Ovary (tissue), 9 donors: Measurements from ENCODE around the gene CYGB. TPM values are rescaled to one million over a fixed set of nuclear protein-coding genes. Genes with fewer than 3 reads are reported as not detected.
A peak's percentile ranks its signal among the peaks of the same experiment; 100 is the strongest.

Experiments used
- DNase-seq, 5 donors: peaks; one replicate each; pipeline ENCODE4 v3.0.0-alpha.2; 2019 to 2020
- H3K27ac ChIP-seq, 2 donors: fragments of 200-600 bp; one replicate each; pipeline versions ENCODE4 v1.5.1 to v1.8.0; 2019 to 2022
- H3K27me3 ChIP-seq: fragments of 200-600 bp; one replicate; pipeline ENCODE4 v1.8.0; 2022
- H3K36me3 ChIP-seq: fragments of 200-600 bp; sonication (generic); one replicate; pipeline ENCODE4 v1.5.1; 2019
- H3K4me1 ChIP-seq: one replicate; pipeline ENCODE4 v1.8.1; 2013; ENCODE audit warnings: mild to moderate bottlenecking, moderate library complexity; ENCODE audit not compliant: insufficient read depth
- H3K4me3 ChIP-seq: fragments of 200-600 bp; sonication (generic); one replicate; pipeline ENCODE4 v1.5.1; 2017
- H3K9me3 ChIP-seq, 2 donors: fragments of 200-600 bp in 1 of 2; sonication (generic) in 1 of 2; one replicate each; pipeline versions ENCODE4 v1.5.1 to v1.8.1; 2013 to 2019; ENCODE audit warnings: mild to moderate bottlenecking in 1 of 2, moderate library complexity in 1 of 2
- EP300 ChIP-seq: sonication (generic); formaldehyde crosslinking; IDR thresholded peaks from one replicate; pipeline ENCODE4 v1.6.1; 2017; ENCODE audit warnings: antibody characterized with exemption
- POLR2A ChIP-seq: fragments of 450-650 bp; IDR thresholded peaks from one replicate; pipeline ENCODE4 v1.6.1; 2017; ENCODE audit warnings: antibody characterized with exemption, mild to moderate bottlenecking, moderate library complexity
- WGBS, 3 donors: extraction: QIAGEN DNeasy Blood & Tissue Kit in 1 of 3; methylation state at CpG; one replicate each; pipeline versions ENCODE4 v1.1.5 to v1.1.7; 2013 to 2017; 5-methylcytosine and 5-hydroxymethylcytosine counted together
- intact Hi-C, 4 donors: fragments of 100-400 bp; cut with DNase I; formaldehyde crosslinking; loops; one replicate each; pipeline versions ENCODE4 v1.11.0 to v1.15.1; 2022 to 2023
- polyA plus RNA-seq, 2 donors: library from polyadenylated mRNA; stranded (reverse); fragments of 200-250 nt in 1 of 2; fragments of 350-450 nt in 1 of 2; fragmentation: Illumina TruSeq in 1 of 2; extraction: RNeasy Lipid Tissue Mini Kit (QIAGEN cat#74804) in 1 of 2; gene quantifications; one replicate each; pipeline ENCODE4 v1.2.3, GENCODE V29; 2013 to 2014
- total RNA-seq, 7 donors: library from RNA; depleted of rRNA in 2 of 7; stranded (reverse); fragments of >200 nt in 2 of 7; fragmentation: NEBNext Ultra II Directional in 3 of 7; extraction: Animal tissue kit (Norgen Biotek cat#: 25700) in 3 of 7; gene quantifications; one replicate each; pipeline versions ENCODE4 v1.1.0 to v1.2.4, GENCODE V29; 2016 to 2023
- TF ChIP-seq, protein P1 (sequence below), 3 donors: fragments of 450-650 bp in 2 of 3; fragments of 200-600 bp in 1 of 3; IDR thresholded peaks; one replicate each; pipeline versions ENCODE4 v1.5.1 to v1.8.0; 2016 to 2022; ENCODE audit warnings: antibody characterized with exemption in 3 of 3, mild to moderate bottlenecking in 1 of 3
- donor health status: DM: no; HTN: no; CAD: no; lungs with moderate emphysema.
- donor health status: DM: no; HTN: no; CAD: no.
- donor health status: Bipolar disorder and iron deficiency.
- donor health status: DM: yes; HTN: yes; CAD: no.
- donor health status: DM: no; HTN: no; CAD: no.
- donor health status: DM: yes; HTN: yes; CAD: no.

The CYGB gene
- total and polyA plus RNA-seq, 9 donors = 3.9 to 35.7 (median 8.1) TPM

DNA sequence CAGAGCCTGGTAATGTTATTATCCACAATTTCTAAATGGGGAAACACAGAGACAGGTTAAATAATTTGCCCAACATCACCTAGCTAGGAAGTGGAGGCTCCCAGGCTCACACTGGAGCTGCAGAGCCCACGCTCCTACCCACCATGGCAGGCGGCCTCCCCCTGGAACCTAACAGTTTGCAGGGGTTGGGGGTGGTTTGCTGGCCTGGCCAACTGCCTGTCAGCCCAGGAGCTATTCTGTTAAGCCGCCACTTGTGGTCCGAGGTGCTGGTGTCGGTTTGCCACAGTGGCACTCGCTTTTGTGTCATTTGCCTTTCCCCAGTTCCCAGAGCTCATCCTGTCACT, 5.9 kb upstream of the CYGB start:
- intact Hi-C loops = no loop called here
- Histone ChIP-seq H3K27me3 (no peaks in the 10 kb centered on the region), H3K4me1 (peaks cover 44% of the 10 kb centered on the region), H3K36me3 (no peaks in the 10 kb centered on the region), H3K4me3 (no peak overlapping the region), H3K9me3 (no peaks in the 10 kb centered on the region), H3K27ac (no peak overlapping the region)
- 88 to 92% (median 90%) methylated on average over 6 of the region's 6 CpGs for WGBS, 3 donors
- TF ChIP-seq POLR2A (no peak), EP300 (no peak)
- TF ChIP-seq, protein P1, sequence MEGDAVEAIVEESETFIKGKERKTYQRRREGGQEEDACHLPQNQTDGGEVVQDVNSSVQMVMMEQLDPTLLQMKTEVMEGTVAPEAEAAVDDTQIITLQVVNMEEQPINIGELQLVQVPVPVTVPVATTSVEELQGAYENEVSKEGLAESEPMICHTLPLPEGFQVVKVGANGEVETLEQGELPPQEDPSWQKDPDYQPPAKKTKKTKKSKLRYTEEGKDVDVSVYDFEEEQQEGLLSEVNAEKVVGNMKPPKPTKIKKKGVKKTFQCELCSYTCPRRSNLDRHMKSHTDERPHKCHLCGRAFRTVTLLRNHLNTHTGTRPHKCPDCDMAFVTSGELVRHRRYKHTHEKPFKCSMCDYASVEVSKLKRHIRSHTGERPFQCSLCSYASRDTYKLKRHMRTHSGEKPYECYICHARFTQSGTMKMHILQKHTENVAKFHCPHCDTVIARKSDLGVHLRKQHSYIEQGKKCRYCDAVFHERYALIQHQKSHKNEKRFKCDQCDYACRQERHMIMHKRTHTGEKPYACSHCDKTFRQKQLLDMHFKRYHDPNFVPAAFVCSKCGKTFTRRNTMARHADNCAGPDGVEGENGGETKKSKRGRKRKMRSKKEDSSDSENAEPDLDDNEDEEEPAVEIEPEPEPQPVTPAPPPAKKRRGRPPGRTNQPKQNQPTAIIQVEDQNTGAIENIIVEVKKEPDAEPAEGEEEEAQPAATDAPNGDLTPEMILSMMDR (IDR thresholded peaks at IDR 0.05) = no peak
- DNase-seq = no peak

GRCh38 chr17:76542984-76543383, 5.5 kb upstream of the CYGB start:
- Histone ChIP-seq H3K36me3 (no peaks in the 10 kb centered on the region), H3K9me3 (no peaks in the 10 kb centered on the region), H3K4me1 (peaks cover 47% of the 10 kb centered on the region), H3K27me3 (no peaks in the 10 kb centered on the region), H3K27ac (no peak overlapping the region), H3K4me3 (no peak overlapping the region)
- 90 to 92% (median 91%) methylated on average over 8 of the region's 8 CpGs for WGBS, 3 donors
- intact Hi-C loops = no loop called here
- no peak for TF ChIP-seq EP300
- TF ChIP-seq, protein P1 (IDR thresholded peaks at IDR 0.05) = no peak
- TF ChIP-seq POLR2A = no peak
- peak in 2 of 5 donors; percentile 17 to 23 for DNase-seq

DNA sequence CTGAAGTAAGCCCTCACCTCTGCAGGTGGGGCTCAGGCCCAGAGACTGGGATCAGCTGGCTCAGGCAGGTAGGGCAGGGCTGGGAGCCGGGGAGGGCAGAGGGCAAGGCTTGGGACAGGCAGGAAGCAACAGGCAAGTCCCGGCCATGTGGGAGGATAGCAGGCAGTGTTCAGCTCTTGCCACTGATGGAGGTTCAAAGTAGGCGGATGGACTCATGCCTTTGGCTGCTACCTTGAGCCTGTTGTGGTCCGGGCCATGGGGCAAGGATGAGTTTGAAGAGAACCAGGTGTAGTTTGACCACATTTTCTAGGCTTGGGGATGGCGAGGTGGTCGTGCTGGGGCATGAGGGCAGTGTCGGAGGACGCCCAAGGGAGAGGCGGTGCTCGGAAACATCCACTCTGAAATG, 5.1 kb upstream of the CYGB start:
- DNase-seq = peak in 2 of 5 donors; percentile 17 to 30
- H3K36me3 ChIP-seq = no peaks in the 10 kb centered on the region
- intact Hi-C loops = no loop called here
- peaks cover 47% of the 10 kb centered on the region for H3K4me1 ChIP-seq
- no peak for TF ChIP-seq POLR2A
- TF ChIP-seq, protein P1 (IDR thresholded peaks at IDR 0.05) = no peak
- no peak for TF ChIP-seq EP300
- WGBS, 3 donors = 80 to 88% (median 87%) methylated on average over 10 of the region's 10 CpGs
- no peaks in the 10 kb centered on the region for H3K9me3 ChIP-seq
- H3K27me3 ChIP-seq = no peaks in the 10 kb centered on the region
- H3K4me3 ChIP-seq = no peak overlapping the region
- H3K27ac ChIP-seq = no peak overlapping the region

GRCh38 chr17:76541739-76542454, 4.4 kb upstream of the CYGB start:
- DNase-seq = no peak
- TF ChIP-seq POLR2A (no peak), EP300 (no peak)
- TF ChIP-seq, protein P1 (IDR thresholded peaks at IDR 0.05) = no peak
- Histone ChIP-seq H3K4me1 (peaks cover 43% of the 10 kb centered on the region), H3K9me3 (no peaks in the 10 kb centered on the region), H3K27me3 (no peaks in the 10 kb centered on the region), H3K4me3 (no peak overlapping the region), H3K27ac (no peak overlapping the region), H3K36me3 (no peaks in the 10 kb centered on the region)
- intact Hi-C loops = no loop called here
- WGBS, 3 donors = 90 to 92% (median 90%) methylated on average over 10 of the region's 10 CpGs
